GM18507 (cell line): ENCODE results near the gene LYZL1.
"Not testable (repeated sequence)": the region's sequence is repeated elsewhere in the genome, so short reads cannot be mapped to it uniquely, and the experiment has no call there.

Experiments used
- DNase-seq: peaks from one replicate; pipeline ENCODE4 v3.0.0; 2011; ENCODE audit warnings: low read depth; ENCODE audit not compliant: insufficient read length; ENCODE audit errors: extremely low spot score
- FAIRE-seq: peaks from 2 replicates; lab custom pipeline; 2011; peaks lifted over from hg19 to GRCh38; lab: Jason Lieb, UNC

The LYZL1 gene

DNA sequence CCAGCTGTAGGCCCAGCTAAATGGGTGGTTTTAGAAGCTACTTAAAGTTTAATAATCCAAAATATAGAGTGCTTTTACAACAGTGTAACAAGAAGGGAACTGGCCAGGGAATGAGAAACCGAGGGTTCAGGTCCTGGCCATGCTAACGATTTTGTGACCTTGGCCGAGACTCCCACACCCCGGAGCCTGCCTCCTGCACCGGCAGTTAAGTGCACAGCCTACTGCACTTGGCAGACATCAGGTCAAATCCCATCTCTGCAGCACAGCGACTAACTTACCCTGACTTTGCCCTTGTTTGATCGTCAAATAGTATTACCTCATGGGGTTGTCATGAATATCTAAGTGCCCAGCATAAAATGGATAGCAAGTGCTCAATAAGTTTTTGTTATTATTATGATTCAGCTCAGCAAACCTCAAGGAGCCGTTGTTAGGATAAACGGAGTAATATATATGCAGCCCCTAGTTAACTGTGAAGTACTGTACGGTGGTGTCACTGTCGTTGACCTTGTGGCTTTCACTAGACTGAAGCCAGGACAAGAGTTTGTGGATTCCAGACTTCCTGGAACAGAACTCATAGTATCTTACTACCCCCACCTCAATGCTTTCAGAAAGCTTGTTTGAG lies 35.5 kb downstream of the LYZL1 start:
- DNase-seq (no peak), FAIRE-seq (no peak)

- DNase-seq, result no peak
- no peak for FAIRE-seq
Observed at GRCh38 chr10:29326299-29326698, 37.4 kb downstream of the LYZL1 start.

DNA sequence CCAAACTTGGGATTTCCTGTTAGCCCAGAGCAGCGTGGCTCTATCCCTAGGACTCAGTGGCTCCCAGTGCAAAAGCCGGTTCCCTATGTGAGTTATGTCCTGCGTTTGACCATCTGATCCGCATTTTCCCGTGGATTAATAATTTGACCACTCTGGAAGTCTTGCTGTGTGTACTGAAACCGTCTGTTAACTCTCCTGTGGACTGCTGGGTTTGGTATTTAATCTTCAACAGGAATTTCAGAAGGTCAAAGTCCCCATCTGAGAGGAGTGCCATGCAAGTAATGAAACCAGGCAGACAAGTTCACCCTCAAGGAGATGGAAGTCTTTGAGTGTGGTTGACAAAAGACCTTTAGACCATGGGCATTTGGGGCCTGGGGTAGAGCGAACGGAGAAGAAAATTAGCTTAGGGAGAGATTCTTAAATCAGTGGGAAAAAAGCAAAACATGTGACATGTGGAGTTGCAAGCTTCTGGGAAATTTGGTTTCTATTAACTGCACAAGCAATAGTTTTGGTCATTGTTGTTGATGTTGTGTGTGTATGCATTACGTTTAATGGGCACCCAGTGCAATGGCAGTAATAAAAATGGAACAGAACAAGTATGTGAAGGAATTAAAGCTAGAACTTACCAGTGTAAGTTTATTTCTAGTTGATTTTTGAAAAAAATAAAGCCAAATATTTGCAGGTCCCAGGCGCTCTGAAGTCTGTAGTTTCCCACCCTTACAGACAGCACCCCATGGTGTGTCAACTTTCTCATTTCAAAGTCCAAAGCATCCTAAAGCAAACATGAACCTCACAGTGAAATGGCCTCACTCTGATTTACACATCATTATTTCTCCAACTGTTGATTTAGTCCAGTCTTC lies 38.2 kb downstream of the LYZL1 start:
- no peak for DNase-seq
- FAIRE-seq, result no peak

DNA sequence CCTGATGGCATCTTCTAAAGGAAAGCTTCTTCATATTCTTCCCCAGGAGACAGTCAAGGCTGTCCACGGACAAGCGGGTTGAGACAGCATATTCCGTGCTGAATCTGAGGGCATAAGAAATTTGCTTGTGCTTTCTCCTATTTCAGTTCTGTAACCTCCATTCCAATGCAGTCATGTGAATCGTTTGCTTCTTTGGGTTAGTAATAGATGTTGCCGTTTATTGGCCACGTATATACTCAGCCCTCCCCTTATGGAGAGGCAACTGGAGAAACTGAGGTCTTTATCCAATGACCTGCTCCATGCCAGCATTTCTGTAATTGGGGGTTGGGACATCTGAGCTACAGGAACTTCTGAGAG lies 38.9 kb downstream of the LYZL1 start:
- no peak for DNase-seq
- FAIRE-seq, result no peak

DNA sequence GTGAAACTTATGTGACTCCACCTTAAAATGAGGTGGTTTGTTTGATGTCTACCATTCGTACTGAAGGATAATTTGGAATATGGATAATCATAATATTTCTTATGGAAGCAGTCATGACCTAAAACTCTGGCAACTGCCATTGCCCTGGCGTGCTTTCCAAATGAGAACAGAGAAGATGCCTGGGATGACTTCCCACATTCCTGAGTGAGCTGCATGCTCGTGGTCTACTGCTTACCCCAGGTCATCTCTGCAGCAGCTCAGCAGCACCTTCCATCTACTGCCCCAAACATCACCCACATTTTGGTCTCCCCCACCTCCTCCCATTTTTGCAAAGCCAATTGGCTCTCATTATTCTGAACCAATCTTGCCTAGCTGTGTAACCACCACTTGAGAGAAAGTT lies 40.1 kb downstream of the LYZL1 start:
- no peak for FAIRE-seq
- DNase-seq, result no peak

DNA sequence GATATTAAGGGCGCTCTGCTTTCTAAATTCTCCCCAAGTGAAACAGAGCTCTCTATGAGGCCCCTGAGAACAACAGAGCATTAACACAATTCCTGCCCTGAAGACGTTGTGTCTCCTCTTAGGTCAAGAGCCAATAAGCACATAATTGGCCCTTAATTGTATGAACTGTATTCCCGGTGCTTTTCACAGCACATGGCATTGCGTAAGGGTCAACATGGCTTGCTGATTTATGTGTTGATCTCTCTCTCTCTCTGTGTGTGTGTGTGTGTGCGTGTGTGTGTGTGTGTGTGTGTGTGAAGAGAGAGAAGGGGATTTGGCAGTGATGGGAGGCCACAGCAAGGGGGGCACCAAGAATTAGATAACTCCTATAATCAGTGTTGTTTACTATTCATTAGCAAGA lies 40.5 kb downstream of the LYZL1 start:
- DNase-seq (no peak), FAIRE-seq (no peak)

- DNase-seq, result no peak
- FAIRE-seq, result no peak
Observed at GRCh38 chr10:29332061-29332760, 43.3 kb downstream of the LYZL1 start.

DNA sequence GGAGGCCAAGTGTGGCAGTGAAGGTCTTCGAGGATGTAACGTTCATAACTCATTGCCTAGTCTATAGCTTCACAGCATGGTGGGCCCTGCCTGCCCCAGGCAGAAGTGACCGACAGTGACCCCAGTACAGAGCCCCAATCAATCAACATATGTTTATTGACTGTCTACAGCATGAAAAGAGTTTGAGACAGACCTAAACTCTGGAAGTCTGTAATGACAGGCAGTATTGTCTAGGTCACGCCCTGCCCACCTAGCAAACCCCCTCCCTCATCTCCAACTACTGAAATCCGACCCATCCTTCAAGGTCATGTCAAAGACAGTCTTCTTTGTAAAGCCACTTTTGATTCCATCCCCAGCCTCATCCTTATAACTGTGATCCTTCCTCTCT lies 43.9 kb downstream of the LYZL1 start:
- DNase-seq, result no peak
- FAIRE-seq, result no peak

DNA sequence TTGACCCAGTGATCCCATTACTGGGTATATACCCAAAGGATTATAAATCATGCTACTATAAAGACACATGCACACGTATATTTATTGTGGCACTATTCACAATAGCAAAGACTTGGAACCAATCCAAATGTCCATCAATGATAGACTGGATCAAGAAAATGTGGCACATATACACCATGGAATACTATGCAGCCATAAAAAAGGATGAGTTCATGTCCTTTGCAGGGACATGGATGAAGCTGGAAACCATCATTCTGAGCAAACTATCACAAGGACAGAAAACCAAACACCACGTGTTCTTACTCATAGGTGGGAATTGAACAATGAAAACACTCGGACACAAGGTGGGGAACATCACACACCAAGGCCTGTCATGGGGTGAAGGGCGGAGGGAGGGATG lies 48.7 kb downstream of the LYZL1 start:
- not testable (repeated sequence) for FAIRE-seq, DNase-seq

GRCh38 chr10:29343607-29344038 lies 54.8 kb downstream of the LYZL1 start:
- DNase-seq (no peak), FAIRE-seq (no peak)

DNA sequence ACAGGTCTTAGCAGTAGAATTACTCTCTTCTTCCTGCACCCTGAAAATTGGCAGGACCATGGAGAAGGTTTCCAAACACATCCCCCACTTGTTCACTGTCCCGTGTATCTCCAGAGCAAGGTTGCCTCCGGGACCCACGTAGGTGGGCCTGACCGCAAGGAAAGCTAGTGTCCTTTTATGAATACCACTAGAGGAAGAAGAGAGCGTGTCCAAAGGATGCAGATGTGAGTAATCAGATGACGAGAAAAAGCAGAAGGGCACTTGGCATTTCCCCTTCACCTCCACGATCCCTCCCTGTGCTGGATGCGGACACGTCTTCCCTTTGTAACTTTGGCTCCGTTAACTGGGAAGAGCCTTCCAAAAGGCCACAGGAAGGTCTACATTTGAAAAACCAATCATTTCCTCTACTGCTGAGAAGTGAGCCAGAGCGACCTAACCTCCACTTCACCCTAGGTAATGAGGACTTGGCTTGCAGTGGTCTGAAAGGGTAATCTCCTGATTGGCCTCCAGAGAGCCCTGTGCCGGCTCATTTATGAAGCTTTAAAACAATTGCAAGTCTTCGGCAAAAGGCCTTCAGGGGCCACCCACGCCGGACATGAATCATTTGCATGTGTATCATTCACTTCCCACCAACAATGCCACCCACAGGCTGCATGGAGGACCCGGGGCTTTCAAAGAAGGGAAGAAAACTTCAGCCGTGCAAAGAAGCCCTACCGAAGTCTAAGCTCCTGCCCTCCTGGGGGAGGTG lies 55.4 kb downstream of the LYZL1 start:
- FAIRE-seq, result no peak
- DNase-seq, result no peak

DNA sequence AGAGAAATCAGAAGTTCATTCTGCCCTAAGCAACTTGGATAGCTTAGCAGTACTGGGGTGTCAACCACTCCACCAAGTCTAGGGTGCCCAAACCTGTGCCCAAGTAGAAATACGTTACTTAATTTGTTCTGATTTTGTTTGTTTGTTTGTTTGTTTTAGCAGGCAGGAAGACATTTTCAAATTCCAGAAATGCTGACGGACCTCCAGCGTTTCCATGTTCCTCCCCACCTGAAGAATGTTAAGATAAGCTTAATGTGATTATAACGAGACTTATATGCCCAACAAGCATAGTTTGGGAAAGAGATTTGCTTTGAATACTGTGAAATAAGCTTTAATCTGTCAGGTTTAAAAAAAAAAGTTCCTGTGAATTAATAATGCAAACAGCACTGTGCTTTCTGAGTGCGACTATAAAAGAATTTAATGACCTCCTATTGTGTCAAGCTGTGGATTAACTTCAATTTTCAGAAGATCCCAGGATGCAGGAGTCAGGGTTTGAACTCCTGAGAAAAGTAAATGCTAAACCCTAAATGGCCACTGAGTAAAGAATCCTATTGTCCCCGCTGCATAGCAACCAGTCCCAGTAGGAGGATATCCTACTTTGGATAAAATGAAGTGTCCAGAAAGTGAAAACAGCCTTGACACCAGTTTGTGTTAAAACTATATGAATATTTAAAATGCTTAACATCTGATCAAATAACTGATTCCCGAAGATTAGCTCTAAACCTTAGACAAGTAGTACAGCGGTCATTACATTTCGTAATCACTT lies 56.5 kb downstream of the LYZL1 start:
- DNase-seq, result no peak

GRCh38 chr10:29345910-29346209 lies 57.0 kb downstream of the LYZL1 start:
- DNase-seq, result no peak
- no peak for FAIRE-seq

More for the DNA sequence above, 56.5 kb downstream of the LYZL1 start:
- FAIRE-seq, result no peak

DNA sequence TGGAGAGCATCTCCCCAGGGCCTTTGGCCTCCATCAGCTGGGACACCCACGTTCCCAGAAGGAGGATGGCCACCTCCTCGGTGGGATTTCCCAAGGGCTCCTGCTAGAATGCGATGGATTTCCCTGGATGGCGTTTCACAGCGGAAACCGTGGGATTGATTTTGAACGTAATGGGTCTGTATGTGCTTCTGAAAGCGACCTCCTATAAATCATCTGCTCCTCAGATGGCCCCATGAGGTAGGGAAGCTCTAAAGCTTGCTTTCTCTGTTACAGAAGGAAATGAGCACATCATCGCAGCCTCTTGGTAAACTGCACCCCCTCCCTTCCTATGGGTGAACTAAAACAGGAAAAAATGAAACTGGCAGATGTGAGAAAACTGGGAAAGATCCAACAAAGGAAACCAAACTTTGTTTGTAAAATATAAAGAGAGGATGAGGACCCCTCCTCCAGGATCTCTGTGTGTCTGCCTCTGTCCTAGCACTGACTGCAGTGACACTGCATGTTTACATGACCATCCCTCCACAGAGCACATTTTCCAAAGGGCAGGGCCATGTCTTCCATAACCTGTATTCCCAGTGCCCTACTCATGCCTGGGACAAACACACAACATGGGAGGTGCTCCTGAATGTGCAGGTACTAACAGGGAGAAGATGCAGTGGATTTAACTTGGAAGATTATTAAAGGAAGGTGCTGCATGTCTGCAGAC lies 57.6 kb downstream of the LYZL1 start:
- FAIRE-seq (no peak), DNase-seq (no peak)

- FAIRE-seq, result no peak
Observed at GRCh38 chr10:29348836-29349235, 60.0 kb downstream of the LYZL1 start.

GRCh38 chr10:29353305-29353704 lies 64.4 kb downstream of the LYZL1 start:
- no peak for FAIRE-seq

More at GRCh38 chr10:29348836-29349235, 60.0 kb downstream of the LYZL1 start:
- DNase-seq, result no peak

GRCh38 chr10:29353887-29354561 lies 65.2 kb downstream of the LYZL1 start:
- DNase-seq, result no peak
- FAIRE-seq, result no peak

More at GRCh38 chr10:29353305-29353704, 64.4 kb downstream of the LYZL1 start:
- no peak for DNase-seq

DNA sequence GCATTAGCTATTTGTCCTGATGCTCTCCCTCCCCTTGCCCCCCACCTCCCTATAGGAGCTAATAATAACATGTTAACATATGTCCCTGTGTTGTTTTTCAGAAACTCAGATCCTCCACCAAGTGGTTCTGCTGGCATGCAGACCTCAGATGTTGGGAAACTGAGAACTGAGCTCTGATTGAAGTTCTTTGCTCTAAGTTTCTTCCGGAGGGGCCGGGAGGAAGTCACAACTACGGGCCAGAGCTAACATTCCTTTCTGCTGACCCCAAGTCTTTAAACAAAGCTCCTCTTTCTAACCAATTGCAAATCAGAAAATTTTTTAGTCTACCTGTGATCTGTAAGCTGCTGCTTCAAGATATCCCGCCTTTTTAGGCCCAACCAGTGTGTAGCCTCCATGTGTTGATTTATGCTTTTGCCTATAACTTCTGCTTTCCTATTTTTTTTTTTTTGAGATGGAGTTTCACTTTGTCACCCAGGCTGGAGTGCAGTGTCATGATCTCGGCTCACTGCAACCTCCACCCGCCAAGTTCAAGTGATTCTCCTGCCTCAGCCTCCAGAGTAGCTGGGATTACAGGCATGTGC lies 66.6 kb downstream of the LYZL1 start:
- FAIRE-seq, result no peak
- no peak for DNase-seq
